Measurements from ENCODE around the gene ARNT2.

The ARNT2 gene

GRCh38 chr15:80558631-80559319 lies 154.6 kb downstream of the ARNT2 start:
- DNase-seq: no peak

GRCh38 chr15:80559320-80559693 lies 155.1 kb downstream of the ARNT2 start:
- DNase-seq: no peak

GRCh38 chr15:80559761-80560160 lies 155.6 kb downstream of the ARNT2 start:
- no peak for DNase-seq

GRCh38 chr15:80560601-80561400 lies 156.6 kb downstream of the ARNT2 start:
- DNase-seq: no peak

GRCh38 chr15:80561500-80561899 lies 157.3 kb downstream of the ARNT2 start:
- DNase-seq: no peak

GRCh38 chr15:80562033-80562432 lies 157.9 kb downstream of the ARNT2 start:
- no peak for DNase-seq

GRCh38 chr15:80562846-80563245 lies 158.7 kb downstream of the ARNT2 start:
- no peak for DNase-seq

- no peak for DNase-seq
Observed at GRCh38 chr15:80563372-80563997, 159.3 kb downstream of the ARNT2 start.

- no peak for DNase-seq
Observed at GRCh38 chr15:80564056-80564455, 159.9 kb downstream of the ARNT2 start.

- no peak for DNase-seq
Observed at GRCh38 chr15:80565398-80565797, 161.2 kb downstream of the ARNT2 start.

GRCh38 chr15:80565988-80566387 lies 161.8 kb downstream of the ARNT2 start:
- no peak for DNase-seq

- DNase-seq: peak; percentile 81
Observed at GRCh38 chr15:80567721-80568157, 163.6 kb downstream of the ARNT2 start.

GRCh38 chr15:80568298-80568697 lies 164.1 kb downstream of the ARNT2 start:
- no peak for DNase-seq

GRCh38 chr15:80568876-80569605 lies 164.9 kb downstream of the ARNT2 start:
- no peak for DNase-seq

- no peak for DNase-seq
Observed at GRCh38 chr15:80569656-80570055, 165.5 kb downstream of the ARNT2 start.

GRCh38 chr15:80570553-80570952 lies 166.4 kb downstream of the ARNT2 start:
- no peak for DNase-seq

GRCh38 chr15:80572337-80572736 lies 168.2 kb downstream of the ARNT2 start:
- DNase-seq: no peak

GRCh38 chr15:80573606-80574005 lies 169.4 kb downstream of the ARNT2 start:
- DNase-seq: no peak

GRCh38 chr15:80574590-80574989 lies 170.4 kb downstream of the ARNT2 start:
- no peak for DNase-seq

- DNase-seq: no peak
Observed at GRCh38 chr15:80576519-80577090, 172.4 kb downstream of the ARNT2 start.

GRCh38 chr15:80577552-80578205 lies 173.5 kb downstream of the ARNT2 start:
- DNase-seq: no peak

GRCh38 chr15:80578206-80578595 lies 174.0 kb downstream of the ARNT2 start:
- DNase-seq: no peak
